ENCODE results near the gene TMCC2.
A peak's percentile ranks its signal among the peaks of the same experiment; 100 is the strongest.

GRCh38 chr1:205255941-205256780, 28.4 kb downstream of the TMCC2 start:
- TF ChIP-seq POLR2A (IDR thresholded peaks at IDR 0.05; ENCODE audit: low read length) (peak; percentile 93), GATA1 (IDR thresholded peaks at IDR 0.05; ENCODE audit: low read depth, low read length) (peak; percentile 84)
